ENCODE results near the gene SLIT3.
"Not testable (repeated sequence)": the region's sequence is repeated elsewhere in the genome, so short reads cannot be mapped to it uniquely, and the experiment has no call there.

SLIT3 gene

GRCh38 chr5:169221519-169221918 is 79.4 kb downstream of the SLIT3 start:
- DNase-seq (ENCODE audit: low spot score): no peak

GRCh38 chr5:169219961-169220360 is 81.0 kb downstream of the SLIT3 start:
- DNase-seq (ENCODE audit: low spot score): no peak

- DNase-seq (ENCODE audit: low spot score): no peak
Observed at GRCh38 chr5:169219351-169219750, 81.6 kb downstream of the SLIT3 start.

- peak; percentile 86 for DNase-seq (ENCODE audit: low spot score)
Observed at GRCh38 chr5:169218861-169219260, 82.1 kb downstream of the SLIT3 start.

GRCh38 chr5:169218176-169218575 is 82.8 kb downstream of the SLIT3 start:
- DNase-seq (ENCODE audit: low spot score): peak; percentile 22

- DNase-seq (ENCODE audit: low spot score): no peak
Observed at GRCh38 chr5:169216866-169217265, 84.1 kb downstream of the SLIT3 start.

- DNase-seq (ENCODE audit: low spot score): no peak
Observed at GRCh38 chr5:169213479-169213878, 87.5 kb downstream of the SLIT3 start.

GRCh38 chr5:169211761-169212160 is 89.2 kb downstream of the SLIT3 start:
- DNase-seq (ENCODE audit: low spot score): not testable (repeated sequence)

GRCh38 chr5:169204788-169205400 is 96.0 kb downstream of the SLIT3 start:
- no peak for DNase-seq (ENCODE audit: low spot score)

GRCh38 chr5:169202969-169203368 is 98.0 kb downstream of the SLIT3 start:
- DNase-seq (ENCODE audit: low spot score): no peak

- DNase-seq (ENCODE audit: low spot score): no peak
Observed at GRCh38 chr5:169201597-169201996, 99.3 kb downstream of the SLIT3 start.

GRCh38 chr5:169200125-169200778 is 100.7 kb downstream of the SLIT3 start:
- DNase-seq (ENCODE audit: low spot score): no peak

GRCh38 chr5:169197343-169197742 is 103.6 kb downstream of the SLIT3 start:
- no peak for DNase-seq (ENCODE audit: low spot score)

- no peak for DNase-seq (ENCODE audit: low spot score)
Observed at GRCh38 chr5:169196059-169196458, 104.9 kb downstream of the SLIT3 start.

GRCh38 chr5:169195601-169196000 is 105.3 kb downstream of the SLIT3 start:
- DNase-seq (ENCODE audit: low spot score): no peak

GRCh38 chr5:169192536-169192935 is 108.4 kb downstream of the SLIT3 start:
- no peak for DNase-seq (ENCODE audit: low spot score)

- no peak for DNase-seq (ENCODE audit: low spot score)
Observed at GRCh38 chr5:169190849-169191248, 110.1 kb downstream of the SLIT3 start.

- no peak for DNase-seq (ENCODE audit: low spot score)
Observed at GRCh38 chr5:169185626-169186025, 115.3 kb downstream of the SLIT3 start.

GRCh38 chr5:169183576-169183975 is 117.4 kb downstream of the SLIT3 start:
- DNase-seq (ENCODE audit: low spot score): no peak

- no peak for DNase-seq (ENCODE audit: low spot score)
Observed at GRCh38 chr5:169182797-169183196, 118.1 kb downstream of the SLIT3 start.

GRCh38 chr5:169181814-169182213 is 119.1 kb downstream of the SLIT3 start:
- DNase-seq (ENCODE audit: low spot score): no peak

- DNase-seq (ENCODE audit: low spot score): no peak
Observed at GRCh38 chr5:169178754-169179153, 122.2 kb downstream of the SLIT3 start.

- no peak for DNase-seq (ENCODE audit: low spot score)
Observed at GRCh38 chr5:169178274-169178673, 122.7 kb downstream of the SLIT3 start.

Data from SK-N-DZ (cell line).